GM19023 (cell line): ENCODE results near the gene RPS6KL1.

Source experiments
- ATAC-seq: cut with Tn5 transposase; IDR thresholded peaks from one replicate; pipeline ENCODE4 v1.9.1; 2021; ENCODE audit warnings: mild to moderate bottlenecking, moderate library complexity; ENCODE audit not compliant: unreplicated experiment

Gene RPS6KL1

GRCh38 chr14:74952697-74953484, 29.8 kb upstream of the RPS6KL1 start:
- no peak for ATAC-seq

GRCh38 chr14:74952180-74952665, 29.2 kb upstream of the RPS6KL1 start:
- no peak for ATAC-seq

- no peak for ATAC-seq
Observed at GRCh38 chr14:74951443-74952179, 28.6 kb upstream of the RPS6KL1 start.

DNA sequence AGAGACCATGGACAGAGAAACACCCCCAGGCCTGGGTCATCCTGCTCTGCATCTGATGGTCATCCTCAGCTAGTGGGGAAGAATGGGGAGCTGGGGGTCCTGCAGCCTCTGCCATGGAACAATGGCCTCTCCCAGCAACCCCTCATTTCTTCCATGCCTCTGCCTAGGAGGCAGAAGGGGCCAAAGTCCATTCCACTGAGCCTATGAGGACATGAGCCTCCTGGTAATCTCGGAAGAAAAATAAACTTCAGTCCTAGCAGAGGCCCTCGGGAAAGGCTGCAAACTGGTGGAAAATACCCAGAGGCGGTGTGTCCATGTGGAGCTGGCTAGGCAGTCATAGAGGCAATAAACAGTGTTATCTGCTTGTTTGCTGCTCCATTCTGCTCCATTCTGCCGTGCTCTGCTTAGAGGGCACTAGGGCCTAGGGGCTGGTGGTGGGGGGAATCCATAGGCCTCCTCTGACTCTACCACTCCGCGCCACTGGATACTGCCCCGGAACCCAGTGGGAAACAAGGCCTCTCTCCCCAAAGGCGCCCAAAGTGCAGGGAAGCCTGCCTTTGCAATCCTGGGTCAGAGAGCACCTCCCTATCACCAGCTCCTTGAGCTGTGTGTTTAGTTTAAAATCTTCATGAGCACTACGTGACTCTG, 27.9 kb upstream of the RPS6KL1 start:
- no peak for ATAC-seq

DNA sequence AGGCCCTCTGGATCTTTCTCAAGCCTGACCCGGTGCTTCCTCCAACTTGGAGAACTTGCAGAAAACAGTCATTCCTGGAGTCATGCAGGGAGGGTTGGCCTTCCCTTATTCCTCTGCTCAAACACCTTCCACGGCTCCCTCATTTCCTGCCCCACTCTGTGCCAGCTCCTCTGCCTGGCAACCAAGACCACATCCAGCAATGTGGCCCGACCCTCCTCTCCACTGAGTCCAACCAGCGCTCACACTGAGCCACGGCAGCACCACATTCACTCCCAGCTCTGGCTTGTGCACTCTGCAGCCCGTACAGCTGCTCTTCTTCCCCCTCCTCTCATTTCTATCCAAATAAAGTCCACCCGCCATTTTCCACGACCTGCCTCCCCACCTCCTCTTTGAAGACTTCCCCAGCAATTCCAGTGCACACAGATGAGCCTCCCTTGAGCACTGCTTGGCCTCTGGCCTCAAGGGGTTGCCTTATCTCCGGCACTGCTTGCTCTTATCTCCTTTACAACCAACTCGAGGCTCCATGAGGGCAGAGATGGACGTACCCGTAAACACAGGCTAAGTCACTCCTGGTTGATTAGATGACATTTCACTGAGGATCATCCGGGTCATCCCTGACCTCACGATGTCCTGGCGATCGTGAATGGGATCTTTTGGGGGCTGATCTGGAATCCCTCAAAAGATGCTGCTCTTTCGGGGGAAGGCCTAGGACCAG, 27.0 kb upstream of the RPS6KL1 start:
- ATAC-seq, result no peak

DNA sequence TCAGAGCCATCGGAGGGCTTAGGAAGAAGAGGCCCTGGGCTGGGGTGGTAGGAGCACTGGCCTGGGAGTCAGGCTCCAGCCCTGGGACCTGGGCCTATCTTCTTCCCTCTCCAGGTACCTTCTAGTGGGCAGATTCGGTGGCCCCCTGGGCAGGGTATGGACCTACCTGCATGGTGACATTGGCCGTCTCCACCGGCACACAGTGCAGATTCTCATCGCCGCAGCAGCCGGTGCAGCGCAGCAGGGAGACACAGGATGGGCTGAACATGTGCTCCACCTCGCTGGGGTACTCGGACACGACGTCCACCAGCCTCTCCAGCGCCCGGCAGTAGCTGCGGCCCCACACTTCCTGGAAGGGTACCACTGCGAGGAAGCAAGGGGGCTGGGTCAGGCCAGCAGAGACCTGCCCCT, 26.1 kb upstream of the RPS6KL1 start:
- no peak for ATAC-seq

DNA sequence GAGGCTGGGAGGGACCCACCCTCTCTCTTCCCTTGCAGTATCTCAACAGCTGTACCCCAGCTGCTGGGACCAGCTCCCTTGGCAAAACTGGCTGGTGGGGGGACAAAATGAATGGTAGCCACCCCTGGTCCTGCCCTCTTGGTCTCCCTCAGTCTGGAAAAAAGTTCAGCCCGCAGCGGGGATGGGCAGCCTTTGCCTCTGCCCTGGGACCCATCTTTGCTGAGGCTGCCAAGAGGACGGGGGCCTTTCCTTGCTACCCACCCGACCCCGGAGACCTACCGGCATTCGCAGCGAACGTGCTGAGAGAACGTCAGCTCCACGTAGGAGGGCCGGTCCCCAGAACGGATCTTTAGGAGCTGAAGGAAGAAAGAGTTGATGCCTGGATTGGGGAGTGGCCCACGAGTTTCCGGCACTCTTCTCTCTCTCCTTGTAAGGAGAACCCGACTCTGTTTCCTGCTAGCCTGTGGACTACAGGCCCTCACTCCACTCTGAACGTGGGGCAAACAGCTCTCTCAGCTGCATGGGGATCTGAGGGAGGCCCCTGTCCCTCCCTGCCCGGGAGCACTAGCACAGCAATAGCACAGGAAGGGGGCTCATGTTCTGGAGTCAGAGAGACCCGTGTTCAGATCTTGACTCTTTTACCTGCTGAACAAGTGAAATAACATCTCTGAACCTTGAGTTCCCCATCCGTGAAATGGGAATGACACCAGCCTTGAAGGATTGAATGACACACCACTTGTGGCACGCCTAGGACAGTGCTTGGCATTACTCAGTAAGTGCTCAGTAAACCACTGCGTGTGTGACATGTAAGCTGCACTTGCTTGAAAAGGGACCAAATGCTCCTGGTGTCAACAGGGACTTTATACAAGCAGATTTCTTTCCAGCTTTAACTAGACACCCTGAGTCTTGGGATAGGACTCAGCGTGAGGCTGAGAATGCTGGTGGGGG, 25.4 kb upstream of the RPS6KL1 start:
- ATAC-seq, result no peak

- no peak for ATAC-seq
Observed at GRCh38 chr14:74947353-74948227, 24.5 kb upstream of the RPS6KL1 start.

GRCh38 chr14:74946659-74947281, 23.7 kb upstream of the RPS6KL1 start:
- no peak for ATAC-seq

DNA sequence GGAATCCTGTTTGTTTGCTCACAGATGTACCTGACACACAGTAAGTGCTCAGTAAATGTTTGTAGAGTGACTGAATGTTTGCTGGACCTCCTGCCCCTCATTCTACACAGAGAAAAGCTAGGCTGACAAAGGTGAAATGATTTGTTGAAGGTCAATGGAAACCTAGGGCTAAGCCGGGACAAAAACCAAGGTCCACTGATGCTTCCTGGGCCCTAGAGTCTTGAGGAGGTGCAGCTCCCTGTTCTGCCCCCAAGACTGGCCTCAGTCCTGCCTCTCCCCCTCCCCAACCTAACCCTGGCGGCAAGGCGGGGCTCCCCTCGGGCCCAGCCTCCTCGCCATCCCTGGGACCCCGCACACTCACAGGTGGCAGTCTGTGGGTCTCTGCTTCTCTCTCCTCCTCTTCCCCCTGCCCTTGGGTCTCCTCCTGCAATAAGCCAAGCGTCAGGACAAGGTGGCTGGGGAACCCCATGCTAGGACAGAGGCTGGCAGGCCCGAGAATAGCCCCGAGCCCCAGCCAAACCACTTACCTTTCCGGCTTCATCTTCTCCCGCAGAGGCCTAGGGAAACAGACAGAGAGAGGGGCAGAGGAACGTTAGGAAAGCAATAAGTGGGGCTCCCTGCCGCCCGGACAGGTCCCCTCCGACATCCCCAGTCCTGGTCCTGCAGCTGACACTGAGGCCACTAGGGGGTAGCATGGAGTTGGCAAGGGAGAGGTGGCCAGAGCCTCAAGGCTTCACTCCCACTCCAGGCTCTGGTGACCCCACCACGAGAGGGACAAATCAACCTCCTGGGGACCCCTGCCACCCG, 23.0 kb upstream of the RPS6KL1 start:
- ATAC-seq, result no peak

DNA sequence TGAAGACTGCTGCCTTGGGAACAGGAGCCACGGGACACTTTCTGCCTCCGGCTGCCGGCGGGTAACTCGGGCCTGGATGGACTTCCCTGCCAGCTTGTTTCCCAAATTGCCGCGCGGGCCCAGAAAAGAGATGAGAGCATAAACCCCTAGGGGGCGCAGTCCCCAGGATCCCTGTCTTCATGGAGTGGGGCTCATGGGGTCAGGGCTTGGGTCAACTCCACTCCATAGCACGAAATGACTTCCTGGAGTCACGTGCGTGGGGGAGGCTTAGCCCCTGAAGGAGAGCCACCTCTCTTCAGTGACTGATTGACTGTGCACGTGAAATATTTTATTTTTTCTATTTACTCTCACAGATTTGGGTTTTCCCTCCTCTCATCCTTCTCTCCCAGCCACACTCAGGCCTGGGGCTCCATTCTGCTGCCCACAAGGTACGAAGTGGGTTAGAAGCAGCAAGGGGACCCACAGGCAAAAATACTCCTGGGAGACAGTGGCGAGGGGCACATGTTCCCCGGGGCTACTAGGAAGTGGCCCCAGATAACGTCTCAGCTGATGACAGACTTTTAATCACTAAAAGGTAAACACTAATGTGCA, 22.3 kb upstream of the RPS6KL1 start:
- ATAC-seq, result no peak

- ATAC-seq, result no peak
Observed at GRCh38 chr14:74942608-74943007, 19.5 kb upstream of the RPS6KL1 start.

- no peak for ATAC-seq
Observed at GRCh38 chr14:74942181-74942580, 19.1 kb upstream of the RPS6KL1 start.

DNA sequence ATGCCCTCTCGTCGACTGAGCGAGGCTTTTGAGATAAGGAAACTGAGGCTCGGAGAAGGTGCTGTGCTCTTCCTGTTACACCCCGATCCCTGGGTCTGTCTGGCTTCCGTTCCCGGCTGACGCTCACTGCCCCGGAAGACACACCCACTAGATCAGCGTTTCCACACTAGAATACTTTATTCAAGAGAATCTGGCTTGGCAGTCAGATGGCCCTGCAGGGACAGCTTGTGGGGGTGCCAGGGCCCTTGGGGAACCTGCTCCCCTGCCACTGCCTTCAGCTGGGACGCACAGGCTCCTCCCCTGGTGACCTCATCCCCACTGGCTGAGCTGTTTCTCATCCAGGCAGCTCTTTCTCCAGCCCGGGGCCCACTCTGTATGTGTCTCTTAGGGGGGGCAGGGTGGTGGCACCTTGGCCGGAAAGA, 18.6 kb upstream of the RPS6KL1 start:
- no peak for ATAC-seq

- no peak for ATAC-seq
Observed at GRCh38 chr14:74940956-74941565, 18.0 kb upstream of the RPS6KL1 start.

GRCh38 chr14:74938531-74939495, 15.8 kb upstream of the RPS6KL1 start:
- ATAC-seq, result no peak
